GM21390 (cell line): ENCODE results near the gene TRIM50.
"Not testable (repeated sequence)": the region's sequence is repeated elsewhere in the genome, so short reads cannot be mapped to it uniquely, and the experiment has no call there.

Source experiments
- ATAC-seq: cut with Tn5 transposase; IDR thresholded peaks from one replicate; pipeline ENCODE4 v1.9.1; 2021; ENCODE audit not compliant: unreplicated experiment

Gene TRIM50

GRCh38 chr7:73350306-73351068 is 22.6 kb upstream of the TRIM50 start:
- no peak for ATAC-seq

DNA sequence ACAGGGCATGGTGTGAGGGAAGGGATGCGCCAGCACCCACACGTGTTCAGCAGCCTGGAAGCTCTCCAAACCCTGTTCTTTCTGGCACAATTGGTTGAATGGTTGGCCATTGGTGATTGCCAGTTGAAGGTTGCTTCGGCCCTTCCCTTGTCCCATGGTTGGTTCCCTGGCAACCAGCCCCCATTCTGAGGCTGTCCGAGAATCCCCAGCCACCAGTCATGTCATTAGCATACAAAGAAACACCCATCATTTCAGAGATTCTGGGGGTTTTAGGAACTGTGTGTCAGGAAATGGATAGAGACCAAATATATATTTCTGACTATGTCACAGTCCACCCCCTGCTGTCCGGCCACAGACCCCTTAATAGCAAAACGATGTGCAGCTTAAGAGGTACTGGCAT is 21.9 kb upstream of the TRIM50 start:
- no peak for ATAC-seq

DNA sequence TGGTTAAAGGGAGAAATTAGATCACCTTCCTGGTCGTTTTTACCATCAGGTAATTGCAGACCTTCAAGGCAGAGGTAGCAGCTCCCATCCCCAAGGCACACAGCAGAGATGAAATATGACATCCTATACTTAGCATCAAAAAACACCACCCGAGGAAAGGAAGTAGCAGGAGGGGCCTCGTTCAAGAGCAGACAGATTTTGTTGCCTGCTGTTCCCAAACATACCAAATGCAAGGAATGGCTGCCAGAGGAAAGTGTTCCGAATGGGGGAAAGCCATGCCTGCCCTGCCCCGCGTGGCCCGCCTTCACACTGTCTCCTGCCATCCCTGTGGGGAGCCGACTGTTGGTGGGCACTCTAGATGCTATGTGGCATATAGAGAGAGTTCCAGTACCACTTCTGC is 18.1 kb upstream of the TRIM50 start:
- no peak for ATAC-seq

DNA sequence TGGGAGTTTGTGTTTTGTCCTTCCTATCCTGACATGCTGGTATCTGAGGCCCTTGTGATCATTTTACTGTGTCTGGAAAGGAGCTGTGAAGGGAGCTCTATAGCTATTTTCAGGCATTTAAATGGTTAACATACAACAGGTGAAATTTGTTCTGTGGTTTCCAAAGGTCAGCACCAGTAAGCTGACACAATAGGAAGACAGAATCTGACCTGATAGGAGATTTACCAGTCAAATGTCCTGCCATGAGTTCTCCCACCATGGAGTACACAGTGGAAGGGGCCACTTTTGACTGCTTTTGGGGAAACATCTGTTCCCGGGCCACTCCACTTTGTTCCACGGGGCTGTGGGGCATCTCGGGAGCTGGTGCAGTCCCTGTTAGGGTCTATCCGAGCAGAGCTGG is 17.7 kb upstream of the TRIM50 start:
- ATAC-seq: no peak

- no peak for ATAC-seq
These were observed 15.9 kb upstream of the TRIM50 start for GRCh38 chr7:73343671-73344380.

DNA sequence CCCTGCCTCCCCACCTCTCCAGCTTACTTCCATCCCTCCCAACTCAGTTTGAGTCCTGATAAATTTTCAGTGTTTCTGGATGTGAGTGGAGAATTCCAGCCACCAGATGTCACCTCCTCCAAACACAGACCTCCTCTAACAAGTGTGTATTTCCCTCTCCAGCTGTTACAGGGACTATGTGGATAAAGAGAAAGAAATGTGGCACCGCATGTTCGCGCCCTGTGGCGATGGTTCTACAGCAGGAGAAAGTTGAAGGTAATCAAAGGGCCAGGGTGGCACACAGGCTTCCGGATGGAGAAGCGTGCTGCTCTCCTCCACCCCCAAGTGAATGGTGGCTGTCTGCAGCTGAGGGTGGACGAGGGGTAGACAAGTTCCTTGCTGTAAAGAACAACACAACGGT is 14.8 kb upstream of the TRIM50 start:
- no peak for ATAC-seq

GRCh38 chr7:73341877-73342276 is 14.0 kb upstream of the TRIM50 start:
- no peak for ATAC-seq

DNA sequence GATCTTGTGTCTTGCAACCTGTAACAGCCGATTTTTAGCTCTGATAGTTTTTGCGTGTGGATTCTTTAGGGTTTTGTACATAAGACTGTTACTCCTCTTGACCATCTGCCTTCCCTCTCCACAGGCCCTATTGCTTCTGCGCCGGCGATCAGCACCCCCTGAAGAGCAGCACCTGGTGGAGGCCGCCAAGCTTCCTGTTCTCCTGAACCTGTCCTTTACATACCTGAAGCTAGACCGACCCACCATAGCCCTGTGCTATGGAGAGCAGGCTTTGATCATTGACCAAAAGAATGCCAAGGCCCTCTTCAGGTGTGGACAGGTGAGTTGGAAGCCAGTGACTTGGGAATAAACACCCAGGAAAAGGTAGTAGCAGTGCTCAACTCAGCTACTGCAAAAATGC is 12.6 kb upstream of the TRIM50 start:
- no peak for ATAC-seq

DNA sequence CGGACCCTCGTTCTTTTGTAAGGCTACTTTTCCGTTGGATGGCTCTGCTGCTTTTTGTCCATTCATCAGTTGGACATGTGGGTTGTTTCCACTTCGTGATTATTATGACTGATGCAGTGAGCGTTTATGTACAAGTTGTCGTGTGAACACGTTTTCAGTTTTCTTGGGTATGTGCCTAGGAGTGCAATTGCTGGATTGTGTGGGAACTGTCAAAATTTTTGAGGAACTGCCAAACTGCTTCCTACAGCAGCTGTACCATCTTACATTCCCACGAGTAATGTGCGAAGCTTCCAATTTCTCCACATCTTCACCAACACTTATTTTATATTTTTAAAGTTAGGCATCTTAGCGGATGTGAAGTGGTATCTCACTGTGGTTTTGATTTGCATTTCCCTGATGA is 10.4 kb upstream of the TRIM50 start:
- ATAC-seq: no peak

DNA sequence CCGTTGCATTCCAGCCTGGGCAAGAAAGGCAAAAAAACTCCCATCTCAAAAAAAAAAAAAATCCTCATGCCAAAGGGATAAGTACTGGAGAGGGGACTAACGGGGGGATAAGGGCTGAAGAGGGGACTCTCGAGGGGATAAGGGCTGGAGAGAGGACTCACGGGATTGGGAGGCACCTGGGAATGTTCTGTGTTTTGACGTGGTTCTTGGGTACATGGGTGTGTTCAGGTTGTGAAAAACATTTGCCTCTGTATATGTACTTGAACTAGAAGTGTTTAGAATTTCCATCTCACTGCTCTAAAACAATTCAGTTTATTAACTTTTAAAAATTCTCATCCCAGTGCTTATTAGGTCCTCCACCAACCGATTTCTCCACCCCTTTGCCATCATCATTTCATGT is 4.6 kb upstream of the TRIM50 start:
- ATAC-seq: no peak

- ATAC-seq: no peak
These were observed 2.9 kb upstream of the TRIM50 start for GRCh38 chr7:73330772-73331171.

GRCh38 chr7:73329861-73330581 is 2.1 kb upstream of the TRIM50 start:
- no peak for ATAC-seq

GRCh38 chr7:73328696-73329095 is 814 bp upstream of the TRIM50 start:
- ATAC-seq: no peak

GRCh38 chr7:73327449-73327848 is 433 bp downstream of the TRIM50 start:
- not testable (repeated sequence) for ATAC-seq

DNA sequence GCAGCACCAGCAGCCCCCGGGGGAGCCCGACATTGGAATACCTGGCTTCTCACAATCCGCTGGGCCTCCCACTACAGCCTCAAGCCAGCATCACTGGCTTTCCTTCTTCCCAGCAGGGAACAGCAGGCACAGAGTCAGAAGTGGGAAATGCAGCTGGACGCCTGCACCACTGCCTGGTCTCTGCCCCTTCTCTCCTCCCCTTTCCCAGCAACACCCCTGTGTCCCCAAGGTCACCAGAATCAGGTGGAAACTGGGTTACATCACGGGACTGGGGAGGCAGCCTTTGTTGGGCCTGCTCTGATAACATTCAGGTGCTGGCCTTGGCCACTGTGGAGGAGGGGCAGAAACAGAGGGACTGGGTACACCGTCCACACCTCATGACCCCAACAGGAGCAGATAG is 2.5 kb downstream of the TRIM50 start:
- not testable (repeated sequence) for ATAC-seq

- ATAC-seq: peak; percentile 49
These were observed 3.6 kb downstream of the TRIM50 start for GRCh38 chr7:73324081-73324845.

- ATAC-seq: not testable (repeated sequence)
These were observed 4.3 kb downstream of the TRIM50 start for GRCh38 chr7:73323434-73324080.

DNA sequence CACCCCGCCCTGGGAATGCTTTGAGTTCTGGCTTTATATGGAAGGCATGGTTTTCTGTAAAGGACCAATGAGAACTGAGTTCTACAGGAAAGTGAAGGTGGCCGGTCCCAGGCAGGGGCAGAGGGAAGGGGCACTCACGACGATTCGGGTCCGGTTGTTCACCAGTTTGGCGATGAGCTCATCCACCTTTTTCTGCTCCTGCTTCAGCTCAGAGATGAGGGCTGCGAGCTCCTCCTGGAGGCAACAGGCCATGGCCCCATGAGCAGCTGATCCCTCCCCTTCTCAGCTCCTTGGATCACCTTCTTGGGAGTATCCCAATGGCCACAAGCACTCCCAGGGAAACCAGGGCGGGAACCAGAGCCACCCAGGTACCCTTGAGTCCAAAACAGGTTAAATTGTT is 7.9 kb downstream of the TRIM50 start:
- ATAC-seq: not testable (repeated sequence)

GRCh38 chr7:73319541-73319940 is 8.3 kb downstream of the TRIM50 start:
- ATAC-seq: not testable (repeated sequence)

DNA sequence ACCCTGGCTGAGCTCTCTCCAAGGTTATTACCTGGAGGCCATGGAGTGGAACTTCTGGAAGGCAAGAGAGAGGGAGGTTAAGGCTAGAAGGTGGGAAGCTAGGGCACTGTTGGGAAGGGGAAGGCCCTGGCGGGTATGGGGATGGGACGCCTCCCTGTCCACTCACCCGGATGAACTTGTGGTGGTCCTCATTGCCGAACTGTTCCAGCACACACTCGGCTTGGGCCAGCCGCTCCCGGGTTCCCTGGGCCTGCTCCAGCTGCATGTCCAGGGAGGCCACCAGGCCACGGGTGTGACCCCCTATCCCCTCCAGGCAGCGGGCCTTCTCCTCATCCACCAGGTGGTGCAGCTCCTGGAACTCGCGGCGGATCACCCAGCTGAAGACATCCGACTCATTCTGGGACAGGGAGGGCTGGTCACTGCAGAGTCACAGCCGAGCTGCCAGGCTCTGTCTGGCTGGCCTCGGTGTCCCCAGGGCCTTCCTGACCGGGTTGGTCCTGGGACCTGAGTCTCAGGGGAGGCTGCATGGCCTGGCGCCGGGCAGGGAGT is 9.2 kb downstream of the TRIM50 start:
- not testable (repeated sequence) for ATAC-seq
